RPMI7951 (cell line): ENCODE data around the gene NPIPA1. TPM values are rescaled to one million over a fixed set of nuclear protein-coding genes. Genes with fewer than 3 reads are reported as not detected.
"Not testable (repeated sequence)": the region's sequence is repeated elsewhere in the genome, so short reads cannot be mapped to it uniquely, and the experiment has no call there.

Source experiments
- DNase-seq: peaks from one replicate; pipeline ENCODE4 v3.0.0-alpha.2; 2012; ENCODE audit warnings: low read depth
- total RNA-seq: library from RNA; depleted of rRNA; stranded (reverse); fragments of >200 nt; shearing (Covaris generic); gene quantifications from 2 replicates; pipeline ENCODE4 v1.2.3, GENCODE V29; 2014; rRNA removed

Gene NPIPA1
- total RNA-seq = 15.6 and 17.1 TPM in 2 replicates

DNA sequence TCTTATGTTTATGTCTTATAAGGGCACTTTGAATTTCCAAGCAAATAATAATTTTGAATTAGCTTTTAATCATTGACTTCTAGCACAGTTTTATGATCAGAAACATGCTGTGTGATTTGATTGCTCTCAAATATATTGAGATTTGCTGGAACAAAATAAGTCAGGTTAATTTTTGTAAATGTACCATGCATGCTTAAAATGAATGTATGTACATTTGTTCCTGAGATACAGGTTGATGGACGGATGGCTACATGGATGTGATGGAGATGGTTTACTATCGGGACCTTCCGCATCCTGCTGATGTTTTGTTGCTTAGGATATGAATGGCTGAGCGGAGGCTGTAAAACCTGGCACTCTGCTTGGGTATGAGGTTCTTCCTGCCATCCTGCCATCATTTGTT, at the start of gene NPIPA1:
Gene NPIPA1 (plus strand): TSS at position 301 of the 400 bp plus-strand sequence. CDS start 0 bp downstream, at position 301.
- DNase-seq = not testable (repeated sequence)

DNA sequence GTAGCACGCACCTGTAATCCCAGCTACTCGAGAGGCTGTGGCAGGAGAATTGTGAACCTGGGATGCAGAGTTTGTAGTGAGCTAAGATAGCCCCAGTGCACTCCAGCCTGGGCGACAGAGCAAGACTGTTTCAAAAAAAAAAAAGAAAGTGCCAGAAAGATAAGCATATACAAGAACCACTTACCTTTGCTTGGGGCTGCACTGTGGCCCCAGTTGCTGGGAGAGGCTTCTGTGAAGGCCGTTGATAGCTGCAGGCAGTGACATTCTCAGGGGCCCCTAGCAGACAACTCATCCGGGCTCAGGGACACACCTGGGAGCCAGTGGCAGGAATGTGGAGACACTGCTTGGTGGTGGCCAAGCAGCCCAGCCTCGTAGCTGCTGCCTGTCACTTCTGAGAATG, 45.1 kb upstream of the NPIPA1 start:
- DNase-seq = not testable (repeated sequence)

DNA sequence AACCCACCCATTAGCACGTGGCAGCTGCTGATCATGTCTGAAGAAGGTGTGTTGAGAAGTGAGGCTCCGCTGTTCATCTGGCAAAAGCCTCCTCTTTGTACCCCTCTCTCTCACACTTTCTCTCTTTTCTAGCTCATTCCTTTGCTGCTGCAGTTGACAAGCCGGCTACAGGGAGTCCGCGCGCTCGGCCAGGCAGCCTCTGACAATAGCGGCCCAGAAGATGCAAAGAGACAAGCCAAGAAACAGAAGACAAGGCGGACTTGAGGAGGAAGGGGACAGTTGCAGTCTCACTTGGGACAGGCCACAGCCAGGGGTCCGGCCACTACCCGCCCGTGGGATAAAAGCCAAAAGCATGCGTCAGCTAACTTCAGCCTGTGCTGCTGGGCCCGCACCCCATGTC, 41.9 kb upstream of the NPIPA1 start:
- not testable (repeated sequence) for DNase-seq

DNA sequence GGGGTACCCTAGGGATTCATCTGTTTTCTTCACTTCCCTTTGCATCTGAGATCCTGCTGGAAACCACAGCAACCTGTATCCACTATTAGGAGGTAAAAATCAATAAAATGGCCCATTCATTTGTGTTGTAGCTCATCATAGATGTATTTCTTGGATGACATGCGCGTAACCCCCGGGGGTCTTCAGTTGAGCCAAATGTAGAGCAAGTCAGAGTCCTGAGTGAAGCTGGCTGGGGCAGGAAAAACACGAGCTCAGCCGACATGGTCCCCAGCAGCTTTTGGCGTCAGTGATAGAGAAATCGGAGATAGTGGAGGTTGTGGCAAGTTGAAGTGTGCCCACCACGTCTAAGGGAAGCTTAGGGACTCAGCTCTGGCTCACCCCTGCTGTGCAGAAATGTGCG, 41.2 kb upstream of the NPIPA1 start:
- not testable (repeated sequence) for DNase-seq

DNA sequence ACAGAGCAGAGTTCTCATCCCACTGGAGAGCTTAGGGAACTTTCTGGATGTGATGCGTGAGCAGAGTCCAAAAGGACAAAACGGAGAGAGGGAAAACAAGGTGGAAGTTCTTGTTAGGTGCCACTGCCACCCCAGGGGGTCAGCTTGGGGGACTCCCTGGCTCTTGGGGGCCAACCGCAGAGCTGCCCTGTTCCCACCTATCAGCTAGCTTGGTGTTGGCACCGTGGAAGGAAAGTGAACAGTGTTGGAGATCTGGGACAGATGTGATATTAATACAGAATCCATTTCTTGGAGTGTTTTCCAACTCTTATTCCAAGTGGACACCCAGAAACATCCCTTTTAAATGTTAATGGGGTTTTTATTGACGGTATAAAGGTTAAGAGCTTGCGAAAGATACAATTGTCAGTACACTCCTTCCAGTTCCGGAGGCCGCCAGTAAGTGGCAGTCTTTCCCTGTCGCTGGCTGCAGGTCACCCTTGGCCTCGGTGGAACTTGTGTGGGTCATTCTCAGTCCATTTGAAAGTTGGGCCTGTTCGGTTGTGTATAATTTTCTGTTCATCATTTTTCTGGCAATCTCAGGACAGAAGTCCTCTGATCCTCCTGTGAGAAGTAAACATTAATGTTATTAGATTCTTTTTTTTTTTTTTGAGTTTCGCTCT, 40.1 kb upstream of the NPIPA1 start:
- DNase-seq = not testable (repeated sequence)

DNA sequence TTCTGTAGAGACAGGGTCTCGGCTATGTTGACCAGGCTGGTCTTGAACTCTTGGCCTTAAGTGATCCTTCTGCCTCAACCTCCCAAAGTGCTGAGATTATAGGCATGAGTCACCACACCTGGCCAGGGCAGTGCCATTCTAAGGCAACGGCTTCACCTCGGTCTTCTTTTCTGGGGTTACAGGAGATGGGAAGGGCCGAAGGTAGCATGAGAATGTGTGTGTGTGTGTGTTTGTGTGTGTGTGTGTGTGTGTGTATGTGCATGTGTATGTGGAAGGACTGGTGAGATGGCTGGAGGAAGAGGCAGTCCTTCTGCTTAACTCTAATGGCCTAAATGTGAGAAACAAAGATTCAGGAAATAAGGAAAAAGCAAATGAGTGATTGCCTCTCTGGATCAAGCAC, 39.1 kb upstream of the NPIPA1 start:
- DNase-seq = not testable (repeated sequence)

DNA sequence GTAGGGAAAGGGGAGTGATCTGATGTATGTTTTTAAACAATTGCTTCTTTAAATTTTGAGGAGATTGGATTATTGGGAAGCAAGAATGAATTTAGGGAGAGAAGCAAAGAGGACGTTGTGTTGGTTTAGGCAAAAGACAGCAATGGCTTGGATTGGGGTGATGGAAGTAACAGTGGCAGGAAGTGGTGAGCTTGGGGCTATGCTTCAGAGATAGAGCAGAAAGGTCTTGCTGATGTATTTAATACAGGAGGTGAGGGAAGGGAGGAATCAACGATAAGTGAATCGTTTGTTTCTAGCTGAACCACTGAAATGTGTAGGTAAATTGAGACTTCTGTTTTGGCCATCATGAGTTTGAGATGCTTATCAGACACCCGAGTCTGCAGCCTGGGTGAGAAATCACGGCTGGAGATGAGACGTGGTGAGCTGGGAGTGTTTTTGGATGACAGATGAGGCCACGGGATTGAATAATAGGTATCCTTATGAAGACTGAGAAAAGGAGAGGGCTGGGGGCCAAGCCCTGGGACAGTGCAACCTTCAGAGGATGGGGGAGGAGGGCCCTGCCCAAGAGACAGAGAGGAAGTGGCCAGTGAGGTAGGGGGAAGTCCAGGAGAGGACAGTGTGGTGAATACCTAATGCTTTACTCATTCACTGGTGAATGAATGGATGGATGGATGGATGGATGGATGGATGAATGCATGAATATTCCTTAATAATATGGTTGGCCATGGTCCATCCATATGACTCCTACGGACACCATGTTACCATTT, 33.9 kb upstream of the NPIPA1 start:
- peak; percentile 26 for DNase-seq

DNA sequence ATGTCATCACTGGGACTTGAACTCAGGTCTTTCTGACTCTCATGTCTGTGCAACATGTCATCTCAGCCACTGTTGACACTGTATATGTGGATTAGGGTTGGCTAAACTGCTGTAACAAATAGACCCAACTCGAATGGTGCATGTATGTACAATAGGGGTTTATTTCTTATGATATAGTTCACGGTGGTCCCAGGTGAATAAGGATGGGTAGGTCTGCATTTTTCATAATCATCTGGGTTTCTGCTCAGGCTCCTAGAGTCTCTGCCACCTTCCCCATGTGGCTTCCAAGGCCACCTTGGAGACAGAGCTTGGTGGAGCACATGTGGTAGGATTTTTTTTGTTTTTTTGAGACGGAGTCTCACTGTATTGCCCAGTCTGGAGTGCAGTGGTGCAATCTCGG, 27.5 kb upstream of the NPIPA1 start:
- not testable (repeated sequence) for DNase-seq

DNA sequence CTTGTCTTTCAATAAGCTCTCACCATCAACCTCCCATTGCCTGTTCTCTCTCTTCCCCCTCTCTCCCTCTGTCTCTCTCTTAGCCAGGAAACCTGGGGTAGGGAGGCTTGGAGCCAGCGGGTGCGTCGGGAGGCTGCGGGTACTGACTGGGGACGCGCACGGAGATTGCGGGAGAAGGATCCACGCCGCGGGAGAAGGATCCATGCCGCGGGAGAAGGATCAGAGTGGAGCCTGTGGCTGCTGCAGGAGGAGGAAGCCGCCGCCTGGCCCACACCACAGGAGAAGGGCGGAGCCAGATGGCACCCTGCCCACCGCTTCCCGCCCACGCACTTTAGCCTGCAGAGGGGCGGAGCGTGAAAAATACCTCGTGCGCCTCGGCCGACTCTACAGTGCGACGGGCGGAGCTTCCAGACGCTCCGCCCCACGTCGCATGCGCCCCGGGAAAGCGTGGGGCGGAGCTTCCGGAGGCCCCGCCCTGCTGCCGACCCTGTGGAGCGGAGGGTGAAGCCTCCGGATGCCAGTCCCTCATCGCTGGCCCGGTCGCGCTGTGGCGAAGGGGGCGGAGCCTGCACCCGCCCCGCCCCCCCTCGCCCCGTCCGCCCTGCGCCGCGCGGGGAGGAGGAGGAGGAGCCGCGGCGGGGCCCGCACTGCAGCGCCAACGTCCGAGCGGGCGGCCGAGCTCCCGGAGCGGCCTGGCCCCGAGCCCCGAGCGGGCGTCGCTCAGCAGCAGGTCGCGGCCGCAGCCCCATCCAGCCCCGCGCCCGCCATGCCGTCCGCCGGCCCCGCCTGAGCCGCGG, 26.2 kb upstream of the NPIPA1 start:
- not testable (repeated sequence) for DNase-seq

DNA sequence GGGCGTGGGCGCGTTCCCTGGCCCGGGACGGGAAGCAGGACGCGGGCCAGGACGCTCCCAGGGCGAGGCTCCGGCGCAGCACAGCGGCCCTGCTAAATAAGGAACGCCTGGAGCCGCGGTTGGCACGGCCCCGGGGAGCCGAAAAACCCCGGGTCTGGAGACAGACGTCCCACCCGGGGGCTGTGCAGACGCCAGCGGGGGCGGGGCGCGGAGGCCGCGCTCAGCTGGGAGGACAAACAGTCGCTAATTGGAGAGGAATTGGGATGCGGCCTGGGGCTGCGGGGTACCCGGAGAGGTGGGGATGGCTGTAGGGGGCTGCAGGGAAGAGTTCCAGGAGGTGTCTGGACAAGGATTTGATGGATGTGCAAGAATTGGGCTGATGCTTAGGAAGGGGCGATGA, 25.3 kb upstream of the NPIPA1 start:
- not testable (repeated sequence) for DNase-seq

DNA sequence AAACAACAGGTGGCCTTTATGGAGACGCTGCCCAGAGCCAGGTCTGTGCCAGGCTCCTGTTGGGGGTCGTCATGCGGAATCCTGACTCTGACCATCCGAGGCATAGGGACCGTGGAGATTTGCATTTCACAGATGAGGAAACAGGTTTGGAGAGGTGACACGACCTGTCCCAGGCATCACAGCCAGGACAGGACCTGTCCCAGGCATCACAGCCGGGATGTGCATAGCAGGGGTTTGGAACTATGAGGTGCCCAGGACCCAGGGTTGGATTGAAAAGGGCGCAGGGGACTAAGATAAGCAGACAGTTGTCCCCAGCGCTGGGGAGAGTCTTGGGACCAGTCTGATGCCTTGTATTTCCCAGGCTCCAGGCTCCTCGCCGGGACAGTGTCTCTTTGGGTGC, 24.7 kb upstream of the NPIPA1 start:
- DNase-seq = not testable (repeated sequence)

DNA sequence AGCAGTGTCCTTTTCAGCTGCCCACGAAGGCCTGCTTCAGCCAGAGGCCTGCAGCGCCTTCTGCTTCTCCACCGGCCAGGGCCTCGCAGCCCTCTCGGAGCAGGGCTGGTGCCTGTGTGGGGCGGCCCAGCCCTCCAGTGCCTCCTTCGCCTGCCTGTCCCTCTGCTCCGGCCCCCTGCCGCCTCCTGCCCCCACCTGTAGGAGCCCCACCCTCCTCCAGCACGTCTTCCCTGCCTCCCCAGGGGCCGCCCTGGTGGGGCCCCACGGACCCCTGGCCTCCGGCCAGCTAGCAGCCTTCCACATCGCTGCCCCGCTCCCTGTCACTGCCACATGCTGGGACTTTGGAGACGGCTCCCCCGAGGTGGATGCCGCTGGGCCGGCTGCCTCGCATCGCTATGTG, 18.7 kb upstream of the NPIPA1 start:
- DNase-seq = not testable (repeated sequence)

DNA sequence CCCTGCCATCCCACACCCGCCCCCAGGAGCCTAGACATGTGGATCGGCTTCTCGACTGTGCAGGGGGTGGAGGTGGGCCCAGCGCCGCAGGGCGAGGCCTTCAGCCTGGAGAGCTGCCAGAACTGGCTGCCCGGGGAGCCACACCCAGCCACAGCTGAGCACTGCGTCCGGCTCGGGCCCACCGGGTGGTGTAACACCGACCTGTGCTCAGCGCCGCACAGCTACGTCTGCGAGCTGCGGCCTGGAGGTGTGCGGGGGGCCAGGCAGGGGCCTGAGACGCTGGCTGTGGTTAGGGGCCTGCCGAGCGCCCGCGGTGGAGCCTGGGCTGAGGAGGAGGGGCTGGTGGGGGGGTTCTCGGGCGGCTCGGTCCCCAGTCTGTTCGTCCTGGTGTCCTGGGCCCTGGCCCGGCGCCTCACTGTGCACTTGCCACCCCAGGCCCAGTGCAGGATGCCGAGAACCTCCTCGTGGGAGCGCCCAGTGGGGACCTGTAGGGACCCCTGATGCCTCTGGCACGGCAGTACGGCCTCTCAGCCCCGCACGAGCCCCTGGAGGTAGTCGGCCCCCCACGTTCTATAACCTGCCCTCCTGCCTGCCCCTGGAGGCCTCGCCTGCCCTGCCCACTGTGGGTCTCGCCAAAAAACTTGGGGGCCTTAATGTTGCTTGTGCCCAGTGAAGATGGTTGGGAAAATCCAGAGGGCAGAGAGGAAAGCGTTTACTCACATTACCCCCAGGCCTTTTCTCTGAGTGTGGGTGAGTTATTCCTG, 17.2 kb upstream of the NPIPA1 start:
- not testable (repeated sequence) for DNase-seq

DNA sequence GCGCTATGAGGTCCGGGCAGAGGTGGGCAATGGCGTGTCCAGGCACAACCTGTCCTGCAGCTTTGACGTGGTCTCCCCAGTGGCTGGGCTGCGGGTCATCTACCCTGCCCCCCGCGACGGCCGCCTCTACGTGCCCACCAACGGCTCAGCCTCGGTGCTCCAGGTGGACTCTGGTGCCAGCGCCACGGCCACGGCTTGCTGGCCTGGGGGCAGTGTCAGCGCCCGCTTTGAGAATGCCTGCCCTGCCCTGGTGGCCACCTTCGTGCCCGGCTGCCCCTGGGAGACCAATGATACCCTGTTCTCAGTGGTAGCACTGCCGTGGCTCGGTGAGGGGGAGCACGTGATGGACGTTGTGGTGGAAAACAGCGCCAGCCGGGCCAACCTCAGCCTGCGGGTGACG, 15.0 kb upstream of the NPIPA1 start:
- not testable (repeated sequence) for DNase-seq

DNA sequence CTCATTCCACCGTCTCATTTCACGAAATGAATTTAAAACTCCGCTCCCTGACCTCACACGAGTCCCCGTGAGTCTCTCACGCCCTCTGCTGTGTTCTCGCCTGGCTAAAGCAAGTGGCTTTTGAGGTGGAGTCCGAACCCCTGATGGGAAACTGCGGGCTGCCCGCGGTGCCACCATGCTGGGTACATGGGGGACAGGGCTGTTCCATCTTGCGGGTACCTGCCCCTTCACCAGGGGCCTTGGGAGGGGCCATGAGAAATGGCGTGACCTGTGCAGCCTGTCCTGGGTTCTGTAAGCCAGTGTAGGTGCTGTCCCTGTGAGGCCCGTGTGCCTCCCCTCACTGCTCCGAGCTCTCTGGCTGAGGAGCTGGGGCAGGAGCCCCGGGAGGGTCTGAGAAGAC, 14.3 kb upstream of the NPIPA1 start:
- not testable (repeated sequence) for DNase-seq

DNA sequence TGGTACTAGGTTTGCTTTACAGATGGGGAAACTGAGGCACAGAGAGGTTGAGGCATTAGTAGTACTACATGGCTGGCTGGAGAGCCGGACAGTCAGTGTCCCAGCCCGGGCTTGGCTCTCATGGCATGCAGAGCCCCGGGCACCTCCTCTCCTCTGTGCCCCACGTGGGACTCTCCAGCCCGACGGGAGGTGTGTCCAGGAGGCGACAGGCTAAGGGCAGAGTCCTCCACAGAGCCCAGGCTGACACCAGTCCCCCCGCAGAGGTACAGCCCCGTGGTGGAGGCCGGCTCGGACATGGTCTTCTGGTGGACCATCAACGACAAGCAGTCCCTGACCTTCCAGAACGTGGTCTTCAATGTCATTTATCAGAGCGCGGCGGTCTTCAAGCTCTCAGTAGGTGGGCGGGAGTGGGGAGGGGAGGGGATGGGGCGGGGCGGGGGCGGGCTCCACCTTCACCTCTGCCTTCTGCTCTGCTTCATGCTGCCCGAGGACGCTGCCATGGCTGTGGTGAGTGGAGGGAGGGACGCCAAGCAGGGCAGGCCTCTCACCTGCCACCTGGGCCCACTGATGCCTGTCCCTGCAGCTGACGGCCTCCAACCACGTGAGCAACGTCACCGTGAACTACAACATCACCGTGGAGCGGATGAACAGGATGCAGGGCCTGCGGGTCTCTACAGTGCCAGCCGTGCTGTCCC, 13.7 kb upstream of the NPIPA1 start:
- not testable (repeated sequence) for DNase-seq

DNA sequence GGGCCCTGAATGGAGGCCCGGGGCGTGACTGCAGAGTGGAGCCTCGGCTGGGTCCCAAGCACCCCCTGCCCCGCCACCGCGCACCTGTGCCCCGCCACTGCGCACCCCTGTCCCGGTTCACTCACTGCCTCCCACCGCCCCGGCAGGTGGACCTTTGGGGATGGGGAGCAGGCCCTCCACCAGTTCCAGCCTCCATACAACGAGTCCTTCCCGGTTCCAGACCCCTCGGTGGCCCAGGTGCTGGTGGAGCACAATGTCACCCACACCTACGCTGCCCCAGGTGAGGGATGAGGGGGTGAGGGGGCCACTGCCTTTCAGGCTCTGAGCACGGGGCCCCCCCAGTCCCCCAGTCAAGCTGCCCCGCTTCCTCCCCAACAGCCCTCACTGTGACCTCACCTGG, 12.9 kb upstream of the NPIPA1 start:
- not testable (repeated sequence) for DNase-seq

DNA sequence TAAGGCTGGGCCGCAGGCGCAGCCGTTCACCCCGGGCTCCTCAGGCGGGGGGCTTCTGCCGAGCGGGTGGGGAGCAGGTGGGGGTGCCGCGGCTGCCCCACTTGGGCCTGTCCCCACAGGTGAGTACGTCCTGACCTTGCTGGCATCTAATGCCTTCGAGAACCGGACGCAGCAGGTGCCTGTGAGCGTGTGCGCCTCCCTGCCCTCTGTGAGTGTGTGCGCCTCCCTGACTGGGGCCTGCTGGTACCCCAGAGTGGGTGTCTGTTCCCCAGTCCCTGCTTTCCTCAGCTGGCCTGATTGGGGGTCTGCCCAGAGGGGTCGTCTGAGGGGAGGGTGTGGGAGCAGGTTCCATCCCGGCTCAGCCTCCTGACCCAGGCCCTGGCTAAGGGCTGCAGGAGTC, 12.3 kb upstream of the NPIPA1 start:
- not testable (repeated sequence) for DNase-seq

DNA sequence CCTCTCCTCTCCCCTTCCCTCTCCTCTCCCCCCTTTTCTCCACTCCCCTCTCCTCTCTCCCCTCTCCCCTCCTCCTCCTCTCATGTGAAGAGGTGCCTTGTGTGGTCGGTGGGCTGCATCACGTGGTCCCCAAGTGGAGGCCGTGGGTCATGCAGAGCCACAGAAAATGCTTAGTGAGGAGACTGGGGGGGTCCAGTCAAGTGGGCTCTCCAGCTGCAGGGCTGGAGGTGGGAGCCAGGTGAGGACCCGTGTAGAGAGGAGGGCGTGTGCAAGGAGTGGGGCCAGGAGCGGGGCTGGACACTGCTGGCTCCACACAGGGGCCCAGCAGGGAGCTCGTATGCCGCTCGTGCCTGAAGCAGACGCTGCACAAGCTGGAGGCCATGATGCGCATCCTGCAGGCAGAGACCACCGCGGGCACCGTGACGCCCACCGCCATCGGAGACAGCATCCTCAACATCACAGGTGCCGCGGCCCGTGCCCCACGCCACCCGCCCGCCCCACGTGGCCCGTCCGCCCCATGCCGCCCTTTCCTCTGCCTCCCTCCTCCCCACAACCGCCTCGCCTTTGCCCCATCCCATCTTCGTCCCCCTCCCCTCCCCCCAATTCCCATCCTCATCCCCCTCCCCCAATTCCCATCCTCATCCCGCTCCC, 9.1 kb upstream of the NPIPA1 start:
- peak; percentile 7 for DNase-seq

DNA sequence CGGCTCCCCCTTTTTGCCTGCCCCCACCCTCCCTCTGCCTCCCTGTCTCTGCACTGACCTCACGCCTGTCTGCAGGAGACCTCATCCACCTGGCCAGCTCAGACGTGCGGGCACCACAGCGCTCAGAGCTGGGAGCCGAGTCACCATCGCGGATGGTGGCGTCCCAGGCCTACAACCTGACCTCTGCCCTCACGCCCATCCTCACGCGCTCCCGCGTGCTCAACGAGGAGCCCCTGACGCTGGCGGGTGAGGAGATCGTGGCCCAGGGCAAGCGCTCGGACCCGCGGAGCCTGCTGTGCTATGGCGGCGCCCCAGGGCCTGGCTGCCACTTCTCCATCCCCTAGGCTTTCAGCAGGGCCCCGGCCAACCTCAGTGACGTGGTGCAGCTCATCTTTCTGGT, 8.1 kb upstream of the NPIPA1 start:
- not testable (repeated sequence) for DNase-seq
